Measurements from ENCODE around the gene PTPRG. TPM values are rescaled to one million over a fixed set of nuclear protein-coding genes. Genes with fewer than 3 reads are reported as not detected.
"Not testable (repeated sequence)": the region's sequence is repeated elsewhere in the genome, so short reads cannot be mapped to it uniquely, and the experiment has no call there.

Gene PTPRG
- total RNA-seq, 1 experiment from 2014 or later, result 0.74 TPM

- Histone ChIP-seq H3K36me3 (ENCODE audit: control insufficient read depth, insufficient read depth, low read length) (no peaks in the 10 kb centered on the region), H3K27me3 (ENCODE audit: control insufficient read depth, insufficient read depth, low read length) (no peaks in the 10 kb centered on the region), H3K4me1 (ENCODE audit: control insufficient read depth, insufficient read depth, low read length) (no peaks in the 10 kb centered on the region), H3K4me3 (ENCODE audit: low read depth in 2 of 2, low read length in 2 of 2) (no peak overlapping the region), H3K27ac (ENCODE audit: low read length) (no peak overlapping the region), H3K9me3 (ENCODE audit: control insufficient read depth, insufficient read depth, low read depth, low read length) (no peaks in the 10 kb centered on the region)
- no peak for TF ChIP-seq TCF7L2 (IDR thresholded peaks at IDR 0.05; ENCODE audit: low read depth, low read length)
- TF ChIP-seq SIN3A (IDR thresholded peaks at IDR 0.05; ENCODE audit: borderline replicate concordance, insufficient read depth, low read depth, low read length), result no peak
- TF ChIP-seq POLR2AphosphoS5 (IDR thresholded peaks at IDR 0.05; ENCODE audit: low read depth, low read length), result no peak
- TF ChIP-seq CTCF (IDR thresholded peaks at IDR 0.05), result no peak
- no peak for TF ChIP-seq REST (IDR thresholded peaks at IDR 0.05; ENCODE audit: insufficient read depth in 1 of 2, low read depth in 2 of 2, low read length in 1 of 2)
- in situ Hi-C loops (cut with HindIII; ENCODE audit: low pct_unique_long_range_greater_than_20kb, low sequenced_read_pairs), result no loop called here
- no peak for ATAC-seq
- intact Hi-C loops (cut with micrococcal nuclease; ENCODE audit: unreplicated experiment), result no loop called here
- ChIA-PET CTCF (no interaction called here), POLR2A (no interaction called here)
- no peak for DNase-seq (ENCODE audit: low read depth, low spot score)
- BruUV-seq (replicated peaks), result no TSS peak
These were observed 135.9 kb downstream of the PTPRG start for GRCh38 chr3:61697301-61697700.

- BruUV-seq (replicated peaks); H3K9me3 ChIP-seq (ENCODE audit: control insufficient read depth, insufficient read depth, low read depth, low read length); H3K27me3 ChIP-seq (ENCODE audit: control insufficient read depth, insufficient read depth, low read length); DNase-seq (ENCODE audit: low read depth, low spot score); H3K4me1 ChIP-seq (ENCODE audit: control insufficient read depth, insufficient read depth, low read length); ATAC-seq; POLR2A ChIA-PET; intact Hi-C loops (cut with micrococcal nuclease; ENCODE audit: unreplicated experiment); H3K27ac ChIP-seq (ENCODE audit: low read length); in situ Hi-C loops (cut with HindIII; ENCODE audit: low pct_unique_long_range_greater_than_20kb, low sequenced_read_pairs); CTCF ChIA-PET; H3K36me3 ChIP-seq (ENCODE audit: control insufficient read depth, insufficient read depth, low read length); H3K4me3 ChIP-seq (ENCODE audit: low read depth in 2 of 2, low read length in 2 of 2): not testable (repeated sequence)
These were observed 137.1 kb downstream of the PTPRG start for GRCh38 chr3:61698278-61699072.

- no peaks in the 10 kb centered on the region for H3K9me3 ChIP-seq (ENCODE audit: control insufficient read depth, insufficient read depth, low read depth, low read length)
- BruUV-seq (replicated peaks), result no TSS peak
- intact Hi-C loops (cut with micrococcal nuclease; ENCODE audit: unreplicated experiment) (no loop called here), in situ Hi-C loops (cut with HindIII; ENCODE audit: low pct_unique_long_range_greater_than_20kb, low sequenced_read_pairs) (no loop called here)
- H3K4me1 ChIP-seq (ENCODE audit: control insufficient read depth, insufficient read depth, low read length), result no peaks in the 10 kb centered on the region
- no peak overlapping the region for H3K27ac ChIP-seq (ENCODE audit: low read length)
- TF ChIP-seq REST (IDR thresholded peaks at IDR 0.05; ENCODE audit: insufficient read depth in 1 of 2, low read depth in 2 of 2, low read length in 1 of 2) (no peak), TCF7L2 (IDR thresholded peaks at IDR 0.05; ENCODE audit: low read depth, low read length) (no peak), SIN3A (IDR thresholded peaks at IDR 0.05; ENCODE audit: borderline replicate concordance, insufficient read depth, low read depth, low read length) (no peak), POLR2AphosphoS5 (IDR thresholded peaks at IDR 0.05; ENCODE audit: low read depth, low read length) (no peak), CTCF (IDR thresholded peaks at IDR 0.05) (no peak)
- POLR2A ChIA-PET, result no interaction called here
- ATAC-seq, result no peak
- no peak overlapping the region for H3K4me3 ChIP-seq (ENCODE audit: low read depth in 2 of 2, low read length in 2 of 2)
- CTCF ChIA-PET, result interaction anchor here (0.5 kb wide), 1 partner anchor 54 kb away, joined by 4 read pairs; no protein-coding TSS in a partner anchor
- no peaks in the 10 kb centered on the region for H3K27me3 ChIP-seq (ENCODE audit: control insufficient read depth, insufficient read depth, low read length)
- no peak for DNase-seq (ENCODE audit: low read depth, low spot score)
- no peaks in the 10 kb centered on the region for H3K36me3 ChIP-seq (ENCODE audit: control insufficient read depth, insufficient read depth, low read length)
These were observed 138.3 kb downstream of the PTPRG start for GRCh38 chr3:61699622-61700021.

Measured in Panc1 (cell line).